Omental fat pad (tissue), 4 donors: ENCODE data around the gene PRRT1. TPM values are rescaled to one million over a fixed set of nuclear protein-coding genes. Genes with fewer than 3 reads are reported as not detected.

Experiments used
- ATAC-seq: fragments of 150-250 bp; one replicate; pipeline ENCODE4 v1.9.1; 2016; ENCODE audit warnings: mild to moderate bottlenecking, moderate library complexity; ENCODE audit not compliant: low FRiP score
- DNase-seq: peaks from one replicate; pipeline ENCODE4 v3.0.0-alpha.2; 2019; ENCODE audit warnings: low spot score
- total RNA-seq, 4 donors: library from RNA; depleted of rRNA; stranded (reverse); fragments of >200 nt; gene quantifications; one replicate each; pipeline ENCODE4 v1.1.0, GENCODE V29; 2016
- TF ChIP-seq, protein P1 (sequence below), 3 donors: fragments of 450-650 bp; IDR thresholded peaks; one replicate each; pipeline ENCODE4 v1.5.1; 2016 to 2017; ENCODE audit warnings: antibody characterized with exemption in 3 of 3, mild to moderate bottlenecking in 3 of 3, moderate library complexity in 2 of 3

The PRRT1 gene
- total RNA-seq, 4 donors from 2014 or later, result 0.24 to 1.0 (median 0.34) TPM

DNA sequence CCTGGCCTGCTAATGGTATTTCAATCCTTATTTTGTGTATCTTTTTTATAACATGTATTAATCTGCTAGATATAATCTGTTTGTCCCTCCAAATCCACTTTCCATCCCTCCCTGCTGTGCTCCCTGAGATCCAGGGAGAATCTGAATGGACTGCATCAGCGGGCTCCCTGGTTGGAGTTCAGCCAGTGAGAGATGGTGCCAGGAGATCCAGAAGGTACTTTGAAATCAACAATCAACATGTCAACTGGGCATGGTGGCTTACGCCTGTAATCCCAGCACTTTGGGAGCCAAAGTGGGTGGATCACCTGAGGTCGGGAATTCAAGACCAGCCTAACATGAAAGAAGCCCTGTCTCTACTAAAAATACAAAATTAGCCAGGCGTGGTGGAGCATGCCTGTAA is 28.1 kb downstream of the PRRT1 start:
- DNase-seq (no peak), ATAC-seq (no peak)
- TF ChIP-seq, protein P1, sequence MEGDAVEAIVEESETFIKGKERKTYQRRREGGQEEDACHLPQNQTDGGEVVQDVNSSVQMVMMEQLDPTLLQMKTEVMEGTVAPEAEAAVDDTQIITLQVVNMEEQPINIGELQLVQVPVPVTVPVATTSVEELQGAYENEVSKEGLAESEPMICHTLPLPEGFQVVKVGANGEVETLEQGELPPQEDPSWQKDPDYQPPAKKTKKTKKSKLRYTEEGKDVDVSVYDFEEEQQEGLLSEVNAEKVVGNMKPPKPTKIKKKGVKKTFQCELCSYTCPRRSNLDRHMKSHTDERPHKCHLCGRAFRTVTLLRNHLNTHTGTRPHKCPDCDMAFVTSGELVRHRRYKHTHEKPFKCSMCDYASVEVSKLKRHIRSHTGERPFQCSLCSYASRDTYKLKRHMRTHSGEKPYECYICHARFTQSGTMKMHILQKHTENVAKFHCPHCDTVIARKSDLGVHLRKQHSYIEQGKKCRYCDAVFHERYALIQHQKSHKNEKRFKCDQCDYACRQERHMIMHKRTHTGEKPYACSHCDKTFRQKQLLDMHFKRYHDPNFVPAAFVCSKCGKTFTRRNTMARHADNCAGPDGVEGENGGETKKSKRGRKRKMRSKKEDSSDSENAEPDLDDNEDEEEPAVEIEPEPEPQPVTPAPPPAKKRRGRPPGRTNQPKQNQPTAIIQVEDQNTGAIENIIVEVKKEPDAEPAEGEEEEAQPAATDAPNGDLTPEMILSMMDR (IDR thresholded peaks at IDR 0.05), result no peak

GRCh38 chr6:32120573-32121059 is 31.1 kb downstream of the PRRT1 start:
- ATAC-seq (no peak), DNase-seq (no peak)
- TF ChIP-seq, protein P1 (IDR thresholded peaks at IDR 0.05), result no peak

GRCh38 chr6:32118782-32119628 is 32.7 kb downstream of the PRRT1 start:
- ATAC-seq (peak; percentile 61), DNase-seq (peak; percentile 63)
- TF ChIP-seq, protein P1 (IDR thresholded peaks at IDR 0.05), result peak in 1 of 3 donors; percentile 70

DNA sequence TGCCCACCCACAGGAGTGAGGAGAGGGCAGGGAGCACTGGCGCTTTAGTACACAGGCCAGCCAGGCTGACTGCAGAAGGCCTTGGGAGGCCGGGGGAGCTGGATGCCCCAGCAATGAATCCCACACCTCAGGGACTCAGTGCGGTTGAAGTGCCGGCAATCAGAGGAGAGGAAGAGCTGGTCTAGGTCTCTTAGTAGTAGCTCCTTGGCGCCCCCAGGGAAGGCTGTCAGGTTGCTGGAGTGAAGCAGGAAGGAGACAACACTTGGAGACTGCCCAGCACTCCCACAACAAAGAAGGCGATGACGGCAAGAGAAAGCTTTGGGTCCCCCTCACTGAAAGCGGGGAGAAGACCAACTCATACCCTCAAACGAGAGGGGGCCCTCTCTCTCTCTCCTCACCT is 34.3 kb downstream of the PRRT1 start:
- no peak for ATAC-seq
- TF ChIP-seq, protein P1 (IDR thresholded peaks at IDR 0.05), result no peak
- DNase-seq, result no peak

DNA sequence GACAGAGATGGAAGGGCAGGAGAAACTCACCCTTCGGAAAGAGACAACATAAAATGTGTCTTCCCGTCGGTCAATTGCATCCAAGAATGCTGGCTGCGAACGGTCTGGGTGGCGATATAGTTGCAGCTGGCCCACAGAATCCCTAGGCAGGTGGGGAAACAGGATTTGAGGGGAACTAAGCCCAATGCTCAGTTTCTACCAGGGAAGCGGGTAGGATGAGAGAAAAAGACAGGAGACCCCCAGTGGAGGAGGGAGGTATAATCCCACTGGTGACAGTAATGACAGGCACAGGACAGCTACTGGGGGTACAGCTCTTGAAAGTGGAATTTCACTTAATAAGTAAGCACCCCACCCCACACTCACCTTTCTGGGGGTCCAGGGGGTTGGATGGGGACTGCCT is 35.1 kb downstream of the PRRT1 start:
- DNase-seq, result no peak
- TF ChIP-seq, protein P1 (IDR thresholded peaks at IDR 0.05), result no peak
- no peak for ATAC-seq

GRCh38 chr6:32115623-32116022 is 36.1 kb downstream of the PRRT1 start:
- DNase-seq (no peak), ATAC-seq (no peak)
- TF ChIP-seq, protein P1 (IDR thresholded peaks at IDR 0.05), result no peak

- ATAC-seq, result no peak
- no peak for DNase-seq
- TF ChIP-seq, protein P1 (IDR thresholded peaks at IDR 0.05), result no peak
These were observed 36.9 kb downstream of the PRRT1 start for GRCh38 chr6:32114796-32115195.
